ENCODE measurements around the gene RAD51.

RAD51 gene

DNA sequence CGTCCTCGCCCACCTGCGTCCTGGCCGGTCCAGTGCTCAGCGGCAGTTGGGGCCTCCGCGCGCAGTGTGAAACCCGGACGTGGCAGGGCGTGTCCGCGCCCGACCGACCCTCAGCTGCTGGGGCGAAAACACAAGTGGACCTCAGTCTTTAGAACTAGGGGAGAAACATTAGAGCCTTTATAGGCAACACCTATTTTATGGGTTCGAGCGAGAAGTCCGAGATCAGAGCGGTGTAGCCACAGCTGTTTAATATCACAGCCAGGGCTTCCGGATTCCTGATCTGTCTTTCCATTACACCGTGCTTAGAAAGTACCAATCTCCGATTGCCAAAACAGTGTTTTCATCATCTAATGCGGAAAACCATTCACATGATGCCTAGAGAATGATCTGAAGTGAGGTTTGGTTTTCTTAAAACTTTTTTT is 506 bp downstream of the RAD51 start:
- DNase-seq: peak; percentile 82 to 87
- TF ChIP-seq POLR2A (IDR thresholded peaks at IDR 0.05; ENCODE audit: low read length) (no peak), GATA1 (IDR thresholded peaks at IDR 0.05; ENCODE audit: low read depth, low read length) (no peak)

- DNase-seq: peak; percentile 36 to 43
- no peak for TF ChIP-seq POLR2A (IDR thresholded peaks at IDR 0.05; ENCODE audit: low read length)
- no peak for TF ChIP-seq GATA1 (IDR thresholded peaks at IDR 0.05; ENCODE audit: low read depth, low read length)
Measured at GRCh38 chr15:40696228-40696627, 1.3 kb downstream of the RAD51 start.

GRCh38 chr15:40697916-40698315 is 2.9 kb downstream of the RAD51 start:
- TF ChIP-seq GATA1 (IDR thresholded peaks at IDR 0.05; ENCODE audit: low read depth, low read length) (no peak), POLR2A (IDR thresholded peaks at IDR 0.05; ENCODE audit: low read length) (no peak)
- DNase-seq: no peak

GRCh38 chr15:40702077-40702476 is 7.1 kb downstream of the RAD51 start:
- TF ChIP-seq GATA1 (IDR thresholded peaks at IDR 0.05; ENCODE audit: low read depth, low read length): no peak
- TF ChIP-seq POLR2A (IDR thresholded peaks at IDR 0.05; ENCODE audit: low read length): no peak
- DNase-seq: peak; percentile 15 to 32

GRCh38 chr15:40706121-40706520 is 11.1 kb downstream of the RAD51 start:
- no peak for DNase-seq
- TF ChIP-seq GATA1 (IDR thresholded peaks at IDR 0.05; ENCODE audit: low read depth, low read length) (no peak), POLR2A (IDR thresholded peaks at IDR 0.05; ENCODE audit: low read length) (no peak)

DNA sequence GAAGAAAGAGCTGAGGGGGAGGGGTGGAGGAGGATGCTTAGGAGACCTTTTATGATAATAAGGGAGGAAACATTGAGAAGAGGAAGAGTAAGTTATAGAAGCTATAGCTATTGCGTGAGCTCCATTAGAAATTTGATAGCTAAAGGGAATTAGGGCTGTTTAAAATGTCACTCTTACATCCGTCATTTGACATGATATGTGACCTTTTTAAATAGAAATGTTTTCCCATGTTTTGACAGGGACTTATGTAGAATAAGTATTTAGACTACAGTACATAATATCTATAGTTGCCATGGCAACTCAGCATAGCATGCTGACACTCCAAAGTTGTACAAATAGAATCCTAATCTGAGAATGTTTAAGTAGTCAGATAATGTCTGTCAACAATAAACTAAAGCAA is 19.2 kb downstream of the RAD51 start:
- DNase-seq: no peak
- no peak for TF ChIP-seq POLR2A (IDR thresholded peaks at IDR 0.05; ENCODE audit: low read length)
- no peak for TF ChIP-seq GATA1 (IDR thresholded peaks at IDR 0.05; ENCODE audit: low read depth, low read length)

- no peak for DNase-seq
- TF ChIP-seq GATA1 (IDR thresholded peaks at IDR 0.05; ENCODE audit: low read depth, low read length): no peak
- TF ChIP-seq POLR2A (IDR thresholded peaks at IDR 0.05; ENCODE audit: low read length): no peak
Measured at GRCh38 chr15:40716165-40716564, 21.2 kb downstream of the RAD51 start.

- TF ChIP-seq POLR2A (IDR thresholded peaks at IDR 0.05; ENCODE audit: low read length) (no peak), GATA1 (IDR thresholded peaks at IDR 0.05; ENCODE audit: low read depth, low read length) (no peak)
- no peak for DNase-seq
Measured at GRCh38 chr15:40721701-40722100, 26.7 kb downstream of the RAD51 start.

- TF ChIP-seq POLR2A (IDR thresholded peaks at IDR 0.05; ENCODE audit: low read length) (no peak), GATA1 (IDR thresholded peaks at IDR 0.05; ENCODE audit: low read depth, low read length) (no peak)
- no peak for DNase-seq
Measured at GRCh38 chr15:40722354-40722753, 27.4 kb downstream of the RAD51 start.

GRCh38 chr15:40722934-40723333 is 28.0 kb downstream of the RAD51 start:
- DNase-seq: no peak

GRCh38 chr15:40723919-40724318 is 28.9 kb downstream of the RAD51 start:
- DNase-seq: no peak
- TF ChIP-seq POLR2A (IDR thresholded peaks at IDR 0.05; ENCODE audit: low read length): no peak
- TF ChIP-seq GATA1 (IDR thresholded peaks at IDR 0.05; ENCODE audit: low read depth, low read length): no peak

More at GRCh38 chr15:40722934-40723333, 28.0 kb downstream of the RAD51 start:
- no peak for TF ChIP-seq POLR2A (IDR thresholded peaks at IDR 0.05; ENCODE audit: low read length)
- TF ChIP-seq GATA1 (IDR thresholded peaks at IDR 0.05; ENCODE audit: low read depth, low read length): no peak

DNA sequence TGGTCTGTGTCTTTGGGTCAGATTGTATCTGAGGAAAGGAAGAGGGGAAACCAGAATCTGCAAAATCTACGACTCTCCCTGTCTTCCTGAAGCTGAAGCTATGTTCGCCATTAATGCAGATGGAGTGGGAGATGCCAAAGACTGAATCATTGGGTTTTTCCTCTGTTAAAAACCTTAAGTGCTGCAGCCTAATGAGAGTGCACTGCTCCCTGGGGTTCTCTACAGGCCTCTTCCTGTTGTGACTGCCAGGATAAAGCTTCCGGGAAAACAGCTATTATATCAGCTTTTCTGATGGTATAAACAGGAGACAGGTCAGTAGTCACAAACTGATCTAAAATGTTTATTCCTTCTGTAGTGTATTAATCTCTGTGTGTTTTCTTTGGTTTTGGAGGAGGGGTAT is 36.1 kb downstream of the RAD51 start:
- no peak for DNase-seq
- TF ChIP-seq GATA1 (IDR thresholded peaks at IDR 0.05; ENCODE audit: low read depth, low read length): no peak
- TF ChIP-seq POLR2A (IDR thresholded peaks at IDR 0.05; ENCODE audit: low read length): no peak

GRCh38 chr15:40736575-40736974 is 41.6 kb downstream of the RAD51 start:
- TF ChIP-seq POLR2A (IDR thresholded peaks at IDR 0.05; ENCODE audit: low read length): no peak
- TF ChIP-seq GATA1 (IDR thresholded peaks at IDR 0.05; ENCODE audit: low read depth, low read length): no peak
- no peak for DNase-seq

GRCh38 chr15:40737048-40737447 is 42.1 kb downstream of the RAD51 start:
- DNase-seq: no peak
- no peak for TF ChIP-seq POLR2A (IDR thresholded peaks at IDR 0.05; ENCODE audit: low read length)
- no peak for TF ChIP-seq GATA1 (IDR thresholded peaks at IDR 0.05; ENCODE audit: low read depth, low read length)

GRCh38 chr15:40739047-40739446 is 44.1 kb downstream of the RAD51 start:
- DNase-seq: no peak
- TF ChIP-seq POLR2A (IDR thresholded peaks at IDR 0.05; ENCODE audit: low read length) (no peak), GATA1 (IDR thresholded peaks at IDR 0.05; ENCODE audit: low read depth, low read length) (no peak)

- DNase-seq: no peak
- TF ChIP-seq GATA1 (IDR thresholded peaks at IDR 0.05; ENCODE audit: low read depth, low read length) (no peak), POLR2A (IDR thresholded peaks at IDR 0.05; ENCODE audit: low read length) (no peak)
Measured at GRCh38 chr15:40739854-40740253, 44.9 kb downstream of the RAD51 start.

Data from erythroblast (primary cell).